Adipose tissue (tissue), 3 donors: ENCODE measurements around the gene SLC45A3. TPM values are rescaled to one million over a fixed set of nuclear protein-coding genes. Genes with fewer than 3 reads are reported as not detected.

ENCODE experiments used
- H3K27ac ChIP-seq: one replicate; pipeline ENCODE4 v1.5.1; 2013; ENCODE audit warnings: low read depth, low read length
- whole genome bisulfite sequencing, 3 donors: extraction: QIAGEN DNeasy Blood & Tissue Kit; methylation state at CpG; one replicate each; pipeline ENCODE4 v1.1.7; 2013; 5-methylcytosine and 5-hydroxymethylcytosine counted together
- polyA plus RNA-seq, 3 donors: library from polyadenylated mRNA; stranded (reverse); fragments of 200-250 nt; gene quantifications; one replicate each; pipeline ENCODE4 v1.2.3, GENCODE V29; 2013
- donor health status: healthy with polysubstance abuse.
- donor health status: Bipolar disorder and iron deficiency.
- donor health status: healthy.

SLC45A3 gene
- polyA plus RNA-seq, 3 donors, result 0.67 to 1.7 (median 1.6) TPM

- 65 to 94% (median 65%) methylated on average over 3 of the region's 3 CpGs for WGBS, 3 donors
- no peak overlapping the region for H3K27ac ChIP-seq
Observed at GRCh38 chr1:205626216-205626615, 54.1 kb downstream of the SLC45A3 start.

- H3K27ac ChIP-seq, result no peak overlapping the region
- 83 to 88% (median 87%) methylated on average over 4 of the region's 4 CpGs for WGBS, 3 donors
Observed at GRCh38 chr1:205623646-205624045, 56.7 kb downstream of the SLC45A3 start.

DNA sequence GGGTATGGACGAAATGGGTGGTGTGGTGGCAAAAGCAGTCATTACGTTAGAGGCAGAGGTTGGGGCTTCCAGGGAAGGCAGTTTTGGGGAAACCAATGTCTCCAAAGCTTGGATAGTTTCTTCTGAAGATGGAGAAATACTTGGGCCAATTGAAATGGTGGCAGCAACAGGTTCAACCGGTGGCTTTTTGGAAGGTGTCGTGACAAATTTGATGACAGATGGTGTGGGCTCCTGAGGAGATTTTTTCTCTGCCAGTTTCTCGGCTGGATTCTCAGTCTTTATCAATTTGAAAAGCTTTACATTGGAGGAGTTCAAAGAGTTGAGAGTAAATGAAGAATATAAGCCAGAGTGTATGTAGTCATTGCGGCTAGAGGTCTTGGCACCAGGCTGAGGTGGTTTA, 60.0 kb downstream of the SLC45A3 start:
- WGBS, 3 donors, result 93 to 96% (median 93%) methylated on average over 6 of the region's 6 CpGs
- no peak overlapping the region for H3K27ac ChIP-seq

GRCh38 chr1:205619376-205619775, 60.9 kb downstream of the SLC45A3 start:
- no peak overlapping the region for H3K27ac ChIP-seq
- 18 to 90% (median 82%) methylated on average over 3 of the region's 3 CpGs for WGBS, 3 donors

GRCh38 chr1:205616563-205617293, 63.6 kb downstream of the SLC45A3 start:
- WGBS, 3 donors, result 66 to 88% (median 84%) methylated on average over 1 of the region's 1 CpG
- H3K27ac ChIP-seq, result no peak overlapping the region

DNA sequence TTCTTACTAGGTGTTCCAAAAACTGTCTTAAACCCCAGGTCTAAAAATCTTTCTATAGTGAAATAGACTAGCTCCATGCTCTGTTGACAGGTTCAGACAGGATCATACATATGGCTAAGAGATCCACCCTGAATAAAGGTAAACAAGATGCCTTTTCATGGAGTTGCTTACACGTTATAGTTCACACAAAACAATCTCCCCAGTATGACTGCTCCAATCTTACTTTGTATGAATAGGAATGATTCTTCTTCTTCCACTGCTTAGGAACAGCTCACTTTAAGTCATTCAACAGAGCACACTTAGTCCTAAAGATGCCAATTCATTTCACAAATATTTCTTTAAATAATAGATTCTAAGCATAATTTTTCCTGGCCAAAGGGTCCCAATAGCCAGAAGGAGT, 64.5 kb downstream of the SLC45A3 start:
- H3K27ac ChIP-seq, result no peak overlapping the region
- 56 to 80% (median 79%) methylated on average over 1 of the region's 1 CpG for WGBS, 3 donors

- no peak overlapping the region for H3K27ac ChIP-seq
- 83 to 95% (median 88%) methylated on average over 2 of the region's 2 CpGs for WGBS, 3 donors
Observed at GRCh38 chr1:205613854-205614412, 66.4 kb downstream of the SLC45A3 start.

DNA sequence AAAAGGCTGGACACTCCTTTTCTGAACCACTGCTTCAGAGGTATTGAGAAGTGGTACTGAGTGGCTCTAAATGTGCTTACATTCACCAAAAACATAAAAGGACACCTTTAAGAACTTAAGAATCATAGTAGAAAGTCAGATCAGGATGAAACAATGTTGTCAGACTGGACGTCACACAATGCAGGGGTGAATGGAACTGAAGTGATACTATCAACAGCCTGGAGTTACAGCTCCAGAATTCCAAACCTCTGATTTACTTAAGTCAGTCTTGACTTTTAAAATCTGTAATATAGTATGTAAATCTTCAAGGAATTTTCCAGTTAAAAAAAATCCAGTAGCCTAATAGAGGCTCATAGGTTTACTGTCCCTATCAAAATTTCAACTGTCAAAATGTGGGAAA, 67.8 kb downstream of the SLC45A3 start:
- 93 to 96% (median 94%) methylated on average over 1 of the region's 1 CpG for WGBS, 3 donors

GRCh38 chr1:205612104-205612503, 68.2 kb downstream of the SLC45A3 start:
- WGBS, 3 donors, result 91 to 97% (median 97%) methylated on average over 3 of the region's 3 CpGs
- H3K27ac ChIP-seq, result no peak overlapping the region

More for the DNA sequence above, 67.8 kb downstream of the SLC45A3 start:
- H3K27ac ChIP-seq, result no peak overlapping the region

- WGBS, 3 donors, result 55 to 56% (median 55%) methylated on average over 3 of the region's 3 CpGs
- H3K27ac ChIP-seq, result no peak overlapping the region
Observed at GRCh38 chr1:205610901-205611466, 69.3 kb downstream of the SLC45A3 start.

DNA sequence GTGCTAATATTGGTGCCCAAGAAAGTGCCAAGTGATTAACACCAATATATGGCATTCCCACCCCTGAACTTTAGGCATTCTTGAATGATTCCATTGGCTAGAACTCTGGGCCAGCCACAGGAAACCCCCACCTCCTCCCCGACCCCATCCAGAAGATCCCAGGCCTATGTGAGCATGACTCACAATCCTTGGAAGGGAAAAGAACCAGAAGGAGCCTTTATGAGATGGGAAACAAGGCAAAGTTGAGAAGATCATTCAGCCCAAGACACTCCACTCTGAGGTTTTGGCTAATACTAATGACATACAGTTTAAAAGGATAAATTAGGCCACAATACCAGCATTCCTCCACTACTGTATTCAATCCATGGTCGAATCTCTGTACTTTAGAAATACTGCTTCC, 70.3 kb downstream of the SLC45A3 start:
- WGBS, 3 donors, result 42 to 72% (median 64%) methylated on average over 2 of the region's 2 CpGs
- H3K27ac ChIP-seq, result no peak overlapping the region

Other genes starting within 250 kb of the SLC45A3 start
- gene BLACAT1, start 224.5 kb downstream of the SLC45A3 start, polyA plus RNA-seq, result under 1 TPM in 1 of 3 donors, not detected in 2; 0.06 TPM
- gene CDK18, start 175.8 kb downstream of the SLC45A3 start, polyA plus RNA-seq, result 1 to 10 TPM; 4.2 to 9.6 (median 9.1) TPM
- 1 to 10 TPM; 2.5 to 7.8 (median 4.7) TPM for gene ELK4, start 48.5 kb downstream of the SLC45A3 start, polyA plus RNA-seq
- gene NUCKS1, start 69.7 kb upstream of the SLC45A3 start, polyA plus RNA-seq, result 10 to 100 TPM; 15.3 to 71.1 (median 36.1) TPM
- 10 to 100 TPM in 2 of 3 donors, 1 to 10 TPM in 1; 7.1 to 19.3 (median 17.4) TPM for gene RAB29, start 95.0 kb upstream of the SLC45A3 start, polyA plus RNA-seq
- gene SLC41A1, start 132.7 kb upstream of the SLC45A3 start, polyA plus RNA-seq, result 10 to 100 TPM; 18.4 to 26.0 (median 21.8) TPM
- gene PM20D1, start 169.6 kb upstream of the SLC45A3 start, polyA plus RNA-seq, result 10 to 100 TPM in 1 of 3 donors, under 1 TPM in 2; 0.10 to 15.5 (median 0.45) TPM